GM12874 (cell line): Measurements from ENCODE around the gene PLXDC1.

Experiments
- CTCF ChIP-seq: IDR thresholded peaks from 2 replicates; pipeline ENCODE4 v1.5.1; 2011; ENCODE audit warnings: low read depth, mild to moderate bottlenecking, control low read depth, low read length, moderate library complexity; ENCODE audit not compliant: insufficient read depth

Gene PLXDC1

GRCh38 chr17:39116224-39116623 is 35.2 kb downstream of the PLXDC1 start:
- no peak for TF ChIP-seq CTCF

- no peak for TF ChIP-seq CTCF
Observed at GRCh38 chr17:39115135-39115534, 36.3 kb downstream of the PLXDC1 start.

- TF ChIP-seq CTCF: no peak
Observed at GRCh38 chr17:39114723-39115122, 36.7 kb downstream of the PLXDC1 start.

- no peak for TF ChIP-seq CTCF
Observed at GRCh38 chr17:39113871-39114270, 37.6 kb downstream of the PLXDC1 start.

GRCh38 chr17:39110435-39111136 is 40.9 kb downstream of the PLXDC1 start:
- TF ChIP-seq CTCF: no peak

GRCh38 chr17:39108461-39109375 is 42.7 kb downstream of the PLXDC1 start:
- no peak for TF ChIP-seq CTCF

- no peak for TF ChIP-seq CTCF
Observed at GRCh38 chr17:39107973-39108372, 43.5 kb downstream of the PLXDC1 start.
